Left ventricle myocardium superior (tissue), 1 donor: Measurements from ENCODE around the gene SMIM14. TPM values are rescaled to one million over a fixed set of nuclear protein-coding genes. Genes with fewer than 3 reads are reported as not detected.
"Not testable (repeated sequence)": the region's sequence is repeated elsewhere in the genome, so short reads cannot be mapped to it uniquely, and the experiment has no call there.

Source experiments
- ATAC-seq: fragments of 200-7000 bp; cut with Tn5 transposase; one replicate; pipeline ENCODE4 v1.9.1; 2020; ENCODE audit warnings: mild to moderate bottlenecking, moderate library complexity
- DNase-seq: peaks from one replicate; pipeline ENCODE4 v3.0.0-alpha.2; 2020
- intact Hi-C: fragments of 100-400 bp; cut with micrococcal nuclease; formaldehyde crosslinking; loops from one replicate; pipeline ENCODE4 v1.11.0; 2022
- total RNA-seq: library from RNA; stranded (reverse); fragmentation: NEBNext Ultra II Directional; extraction: Animal tissue kit (Norgen Biotek cat#: 25700); gene quantifications from one replicate; pipeline ENCODE4 v1.2.1, GENCODE V29; 2021
- donor health status: DM: no; HTN: yes; CAD: no; lungs with severe emphysema.

Gene SMIM14
- total RNA-seq, 1 donor from 2014 or later, result 8.7 TPM

DNA sequence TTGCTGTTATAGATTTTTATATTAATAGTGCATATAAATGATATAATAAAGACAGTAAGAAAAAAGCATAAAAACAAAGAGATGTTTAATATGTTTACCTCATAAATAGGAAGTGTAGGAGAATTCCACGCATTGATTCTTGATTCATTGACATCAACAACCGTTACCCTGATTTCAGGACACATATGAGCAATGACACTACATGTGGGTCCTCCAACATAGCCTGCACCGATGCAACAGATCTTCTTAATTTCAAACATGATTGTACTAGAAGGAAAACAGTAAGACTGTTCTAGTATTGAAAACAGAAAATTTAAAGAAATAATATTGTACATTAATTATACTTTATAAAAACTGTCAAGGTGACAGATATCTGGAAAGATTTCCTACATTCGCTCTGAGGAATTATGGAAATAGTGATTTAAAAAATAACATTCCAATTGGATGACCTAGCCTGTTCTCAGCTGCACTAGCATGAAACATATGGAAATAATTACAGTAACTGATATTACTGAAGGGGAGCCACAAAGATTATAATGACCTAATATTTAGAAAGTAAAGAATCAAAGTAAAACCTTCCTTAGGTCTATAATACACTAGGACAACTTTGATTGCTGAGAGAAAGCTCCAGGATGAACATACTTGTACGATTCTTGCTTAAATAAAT, 117.3 kb downstream of the SMIM14 start:
- intact Hi-C loops, result no loop called here
- no peak for DNase-seq

DNA sequence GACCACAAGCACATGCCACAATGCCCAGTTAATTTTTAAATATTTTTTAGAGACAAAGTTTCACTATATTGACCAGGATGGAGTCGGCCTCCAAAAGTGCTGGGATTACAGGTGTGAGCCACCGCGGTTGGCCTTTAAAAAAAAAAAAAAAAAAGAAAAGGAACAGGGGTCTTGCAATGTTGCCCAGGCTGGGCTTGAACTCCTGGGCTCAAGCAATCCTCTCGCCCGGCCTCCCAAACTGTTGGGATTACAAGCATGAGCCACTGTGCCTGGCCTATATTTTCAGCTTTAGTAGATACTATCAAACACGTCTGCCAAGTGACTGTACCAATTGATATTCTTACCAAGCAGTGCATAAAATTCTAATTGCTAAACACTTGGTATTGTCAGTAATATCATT, 120.2 kb downstream of the SMIM14 start:
- intact Hi-C loops, result no loop called here
- ATAC-seq (no peak), DNase-seq (no peak)

More for the DNA sequence above, 117.3 kb downstream of the SMIM14 start:
- no peak for ATAC-seq

DNA sequence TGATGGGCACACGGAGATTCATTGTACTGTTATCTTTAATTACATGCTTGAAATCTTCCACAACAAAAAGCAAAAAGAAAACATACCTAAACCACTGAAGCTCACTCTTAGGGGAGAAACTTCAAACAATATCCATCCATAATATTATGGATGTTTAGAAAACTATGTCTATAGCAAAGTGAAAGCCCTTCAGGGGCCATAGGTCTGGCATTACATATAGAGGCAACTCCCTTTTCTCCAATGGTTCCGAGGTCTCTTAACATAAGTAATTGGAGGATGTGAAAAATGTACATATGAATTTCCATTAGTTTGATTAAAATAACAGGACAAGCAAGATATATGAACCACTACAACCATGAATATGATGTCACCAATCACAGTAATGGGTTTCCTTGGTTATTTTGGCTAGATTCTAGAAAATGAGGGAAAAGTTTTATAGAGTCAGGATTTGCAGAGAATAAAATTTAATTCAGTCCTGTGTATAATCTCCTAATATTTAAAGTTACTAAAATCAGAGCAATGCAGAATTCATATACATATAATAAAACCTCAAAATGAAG, 122.2 kb downstream of the SMIM14 start:
- DNase-seq, result no peak
- intact Hi-C loops, result no loop called here
- no peak for ATAC-seq

- DNase-seq, intact Hi-C loops, ATAC-seq: not testable (repeated sequence)
Observed at GRCh38 chr4:39515669-39516401, 122.8 kb downstream of the SMIM14 start.

GRCh38 chr4:39514888-39515401, 123.7 kb downstream of the SMIM14 start:
- intact Hi-C loops, result no loop called here
- ATAC-seq (no peak), DNase-seq (no peak)

DNA sequence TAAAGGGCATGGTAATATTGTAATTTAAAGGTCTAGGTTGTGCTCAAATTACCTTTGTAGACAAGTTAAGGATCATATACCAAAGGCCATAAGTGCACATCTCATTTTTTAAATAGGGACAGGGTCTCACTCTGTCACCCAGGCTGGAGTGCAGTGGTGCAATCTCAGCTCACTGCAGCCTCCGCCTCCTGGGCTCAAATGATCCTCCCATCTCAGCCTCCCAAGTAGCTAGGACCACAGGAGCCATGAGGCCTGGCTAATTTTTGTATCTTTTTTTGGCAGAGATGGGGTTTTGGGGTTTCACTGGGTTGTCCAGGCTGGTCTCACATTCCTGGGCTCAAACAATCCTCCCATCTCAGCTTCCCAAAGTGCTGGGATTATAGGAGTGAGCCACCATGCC, 124.4 kb downstream of the SMIM14 start:
- ATAC-seq, intact Hi-C loops, DNase-seq: not testable (repeated sequence)

GRCh38 chr4:39510348-39510929, 128.2 kb downstream of the SMIM14 start:
- no peak for DNase-seq
- no peak for ATAC-seq
- intact Hi-C loops, result no loop called here

- intact Hi-C loops, result no loop called here
- ATAC-seq (no peak), DNase-seq (no peak)
Observed at GRCh38 chr4:39505581-39505980, 133.1 kb downstream of the SMIM14 start.

- intact Hi-C loops, result no loop called here
- no peak for DNase-seq
- no peak for ATAC-seq
Observed at GRCh38 chr4:39504538-39504937, 134.1 kb downstream of the SMIM14 start.

- DNase-seq, intact Hi-C loops: not testable (repeated sequence)
- peak; percentile 48 for ATAC-seq
Observed at GRCh38 chr4:39502664-39503035, 136.0 kb downstream of the SMIM14 start.

DNA sequence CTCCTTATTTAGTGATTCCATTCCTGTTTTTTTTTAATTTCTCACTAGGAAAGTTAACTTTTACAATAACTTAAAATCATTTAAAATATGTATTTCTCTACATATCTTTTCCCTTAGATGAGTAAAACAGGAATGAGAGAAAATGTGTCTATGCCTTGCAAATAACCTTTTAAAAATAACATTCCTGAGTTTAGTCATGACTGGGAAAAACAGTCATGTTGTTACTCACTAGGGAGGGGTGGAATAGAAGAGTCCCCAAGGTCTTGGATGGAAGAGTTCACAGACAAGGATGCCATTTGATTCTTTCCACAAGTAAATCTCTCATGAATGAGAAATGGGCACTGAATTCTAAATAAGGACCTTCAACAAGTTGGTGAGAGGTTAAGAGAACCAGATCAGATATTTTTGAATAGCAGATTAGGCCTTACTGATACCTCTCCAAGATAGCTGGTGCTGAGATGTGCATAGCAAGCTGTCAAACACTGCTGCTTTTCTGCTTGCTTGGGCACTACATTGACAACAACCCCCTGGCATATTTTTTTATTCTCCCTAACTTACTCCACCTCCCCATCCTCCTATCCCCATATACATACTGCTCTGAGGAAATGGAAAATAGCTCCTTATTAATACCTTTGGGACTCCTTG, 136.5 kb downstream of the SMIM14 start:
- DNase-seq (no peak), ATAC-seq (peak; percentile 56)
- intact Hi-C loops, result no loop called here

- intact Hi-C loops, result no loop called here
- no peak for ATAC-seq
Observed at GRCh38 chr4:39498727-39499020, 140.0 kb downstream of the SMIM14 start.

DNA sequence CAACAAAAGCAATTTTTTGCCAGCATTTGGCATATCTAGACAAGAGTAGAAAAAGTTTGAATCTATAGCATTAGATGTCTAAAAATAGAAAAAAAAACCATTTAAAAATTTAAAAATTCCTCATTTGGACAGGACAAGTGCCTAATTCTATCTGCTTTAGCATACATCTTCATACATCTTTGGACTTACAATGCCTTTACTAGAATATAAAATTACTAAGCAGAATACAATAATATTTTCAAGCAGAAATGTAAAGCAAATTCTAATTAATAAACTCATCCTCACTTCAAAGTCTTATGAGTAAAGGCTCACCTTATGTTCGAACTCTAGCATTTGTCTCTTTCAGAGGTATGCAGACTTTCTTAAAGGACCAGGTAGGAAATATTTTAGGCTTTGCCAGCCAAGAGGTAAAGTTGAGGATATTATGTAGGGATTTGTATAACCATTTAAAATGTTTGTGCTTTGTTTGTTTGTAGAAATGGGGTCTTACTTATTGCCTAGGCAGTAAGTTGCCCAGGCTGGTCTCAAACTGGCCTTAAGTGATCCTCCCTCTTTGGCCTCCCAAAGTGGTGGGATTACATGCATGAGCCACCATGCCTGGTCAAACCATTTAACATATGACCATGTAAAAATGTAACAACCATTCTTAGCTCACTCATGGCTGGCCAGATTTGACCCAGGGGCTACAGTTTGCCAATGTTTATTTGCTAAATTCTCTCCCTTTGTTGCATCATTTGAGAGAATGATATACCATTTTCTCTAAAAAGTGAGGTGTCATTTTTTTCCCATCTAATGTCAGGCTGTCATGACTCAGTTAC, 140.5 kb downstream of the SMIM14 start:
- intact Hi-C loops, result no loop called here
- DNase-seq (no peak), ATAC-seq (no peak)

More at GRCh38 chr4:39498727-39499020, 140.0 kb downstream of the SMIM14 start:
- no peak for DNase-seq

Other genes starting within 250 kb of the SMIM14 start
- gene KLB, start 231.9 kb downstream of the SMIM14 start, total RNA-seq, result 0.12 TPM
- gene RPL9, start 179.9 kb downstream of the SMIM14 start, total RNA-seq, result 731 TPM
- gene LIAS, start 179.8 kb downstream of the SMIM14 start, total RNA-seq, result 36.2 TPM
- 13.7 TPM for gene UGDH, start 111.4 kb downstream of the SMIM14 start, total RNA-seq
- 53.8 TPM for gene UBE2K, start 59.3 kb upstream of the SMIM14 start, total RNA-seq